PC-9 (cell line): ENCODE data around the gene PLCL2. TPM values are rescaled to one million over a fixed set of nuclear protein-coding genes. Genes with fewer than 3 reads are reported as not detected.
"Not testable (repeated sequence)": the region's sequence is repeated elsewhere in the genome, so short reads cannot be mapped to it uniquely, and the experiment has no call there.

Experiments
- BruUV-seq: library from RNA; stranded (reverse); fragments of 400-500 nt; replicated peaks from 2 replicates; lab custom pipeline; 2021; lab: Mats Ljungman, UMichigan
- CTCF ChIA-PET: fragments of 300-600 bp; sonication (Branson Sonifier 250); formaldehyde crosslinking; loops from one replicate; lab custom pipeline; 2022; ENCODE audit warnings: antibody characterized with exemption; lab: Charles Lee
- POLR2A ChIA-PET: fragments of 300-600 bp; sonication (Branson Sonifier 250); formaldehyde crosslinking; loops from one replicate; lab custom pipeline; 2022; ENCODE audit warnings: antibody characterized with exemption; ENCODE audit not compliant: unreplicated experiment; lab: Charles Lee
- DNase-seq, 2 experiments: peaks; one replicate each; pipeline versions ENCODE4 v3.0.0 to v3.0.0-alpha.2; 2015 to 2022; ENCODE audit warnings: mixed read lengths in 1 of 2
- H2AFZ ChIP-seq: fragments of 200-600 bp; sonication (generic); 2 replicates; pipeline ENCODE4 v1.8.1; 2017; ENCODE audit warnings: antibody characterized with exemption
- H3F3A ChIP-seq: fragments of 200-600 bp; sonication (generic); 2 replicates; pipeline ENCODE4 v1.8.1; 2017; ENCODE audit warnings: antibody characterized with exemption, mild to moderate bottlenecking, low read depth; ENCODE audit not compliant: insufficient read depth
- H3K27ac ChIP-seq: fragments of 200-600 bp; sonication (generic); 2 replicates; pipeline ENCODE4 v1.6.1; 2016; ENCODE audit warnings: mixed run types
- H3K27me3 ChIP-seq: fragments of 200-600 bp; sonication (generic); 2 replicates; pipeline ENCODE4 v1.6.1; 2016; ENCODE audit warnings: low read depth, mixed run types; ENCODE audit not compliant: insufficient read depth
- H3K36me3 ChIP-seq: fragments of 200-600 bp; sonication (generic); 2 replicates; pipeline ENCODE4 v1.6.1; 2016; ENCODE audit warnings: low read depth, mixed run types
- H3K4me1 ChIP-seq: fragments of 200-600 bp; sonication (generic); replicated peaks from 2 replicates; pipeline ENCODE4 v1.6.1; 2016; ENCODE audit warnings: mixed run types; ENCODE audit not compliant: insufficient read depth
- H3K4me2 ChIP-seq: fragments of 200-600 bp; sonication (generic); 2 replicates; pipeline ENCODE4 v1.6.1; 2017; ENCODE audit warnings: mixed run types
- H3K4me3 ChIP-seq: fragments of 200-600 bp; sonication (generic); 2 replicates; pipeline ENCODE4 v1.6.1; 2016; ENCODE audit warnings: mixed run types
- H3K79me2 ChIP-seq: fragments of 200-600 bp; sonication (generic); 2 replicates; pipeline ENCODE4 v1.6.1; 2017; ENCODE audit warnings: low read depth, mixed run types
- H3K9me2 ChIP-seq: fragments of 200-600 bp; sonication (generic); 2 replicates; pipeline ENCODE4 v1.8.1; 2017; ENCODE audit warnings: mild to moderate bottlenecking; ENCODE audit not compliant: insufficient read depth
- H3K9me3 ChIP-seq: fragments of 200-600 bp; sonication (generic); 2 replicates; pipeline ENCODE4 v1.8.1; 2016; ENCODE audit warnings: low read depth; ENCODE audit not compliant: insufficient read depth
- H4K20me1 ChIP-seq: fragments of 200-600 bp; sonication (generic); 2 replicates; pipeline ENCODE4 v1.8.1; 2017; ENCODE audit not compliant: insufficient read depth
- EZH2 ChIP-seq: fragments of 200-600 bp; sonication (generic); IDR thresholded peaks from 2 replicates; pipeline ENCODE4 v1.8.0; 2017; ENCODE audit warnings: antibody characterized with exemption, low read depth
- intact Hi-C: fragments of 100-400 bp; cut with micrococcal nuclease; formaldehyde crosslinking; loops from one replicate; pipeline ENCODE4 v1.10.0; 2022; ENCODE audit not compliant: unreplicated experiment
- total RNA-seq: library from RNA; stranded (reverse); gene quantifications from 2 replicates; pipeline ENCODE4 v1.2.3, GENCODE V29; 2021
- TF ChIP-seq, protein P1 (sequence below): fragments of 200-600 bp; sonication (generic); conservative IDR thresholded peaks from 2 replicates; pipeline ENCODE4 v1.6.1; 2017; ENCODE audit warnings: mixed run types, antibody characterized with exemption, mild to moderate bottlenecking, moderate library complexity

The PLCL2 gene
- total RNA-seq, 1 experiment from 2014 or later = 4.6 TPM

DNA sequence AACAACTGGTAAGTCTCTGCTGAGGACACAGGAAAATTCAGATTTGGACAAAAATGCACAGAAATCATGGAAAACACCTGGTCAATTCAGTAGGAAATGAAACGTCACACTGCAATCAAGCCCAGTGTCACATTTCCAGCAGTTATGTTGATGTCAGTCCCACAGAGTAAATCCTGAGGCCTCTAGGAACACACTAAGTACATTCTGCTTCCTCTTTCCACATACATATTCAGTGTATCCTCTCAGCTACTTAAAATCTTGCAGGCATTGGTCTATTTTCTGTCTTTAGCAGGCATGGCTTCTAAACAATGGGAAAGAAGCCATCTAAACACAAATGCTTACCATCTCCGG lies 207.8 kb downstream of the PLCL2 start:
- Histone ChIP-seq H2AFZ (no peak overlapping the region), H3K36me3 (no peaks in the 10 kb centered on the region), H3K9me3 (no peaks in the 10 kb centered on the region), H3F3A (no peaks in the 10 kb centered on the region), H3K4me3 (no peak overlapping the region), H3K79me2 (no peaks in the 10 kb centered on the region), H3K9me2 (no peaks in the 10 kb centered on the region; the same call in 1 of the 2 replicates), H3K27me3 (no peaks in the 10 kb centered on the region), H4K20me1 (no peaks in the 10 kb centered on the region), H3K27ac (no peak overlapping the region), H3K4me2 (no peak overlapping the region), H3K4me1 (no peaks in the 10 kb centered on the region)
- CTCF ChIA-PET = no interaction called here
- DNase-seq = no peak
- POLR2A ChIA-PET = no interaction called here
- TF ChIP-seq, protein P1, sequence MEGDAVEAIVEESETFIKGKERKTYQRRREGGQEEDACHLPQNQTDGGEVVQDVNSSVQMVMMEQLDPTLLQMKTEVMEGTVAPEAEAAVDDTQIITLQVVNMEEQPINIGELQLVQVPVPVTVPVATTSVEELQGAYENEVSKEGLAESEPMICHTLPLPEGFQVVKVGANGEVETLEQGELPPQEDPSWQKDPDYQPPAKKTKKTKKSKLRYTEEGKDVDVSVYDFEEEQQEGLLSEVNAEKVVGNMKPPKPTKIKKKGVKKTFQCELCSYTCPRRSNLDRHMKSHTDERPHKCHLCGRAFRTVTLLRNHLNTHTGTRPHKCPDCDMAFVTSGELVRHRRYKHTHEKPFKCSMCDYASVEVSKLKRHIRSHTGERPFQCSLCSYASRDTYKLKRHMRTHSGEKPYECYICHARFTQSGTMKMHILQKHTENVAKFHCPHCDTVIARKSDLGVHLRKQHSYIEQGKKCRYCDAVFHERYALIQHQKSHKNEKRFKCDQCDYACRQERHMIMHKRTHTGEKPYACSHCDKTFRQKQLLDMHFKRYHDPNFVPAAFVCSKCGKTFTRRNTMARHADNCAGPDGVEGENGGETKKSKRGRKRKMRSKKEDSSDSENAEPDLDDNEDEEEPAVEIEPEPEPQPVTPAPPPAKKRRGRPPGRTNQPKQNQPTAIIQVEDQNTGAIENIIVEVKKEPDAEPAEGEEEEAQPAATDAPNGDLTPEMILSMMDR = no peak
- no peak for TF ChIP-seq EZH2
- BruUV-seq = no TSS peak
- intact Hi-C loops = no loop called here

DNA sequence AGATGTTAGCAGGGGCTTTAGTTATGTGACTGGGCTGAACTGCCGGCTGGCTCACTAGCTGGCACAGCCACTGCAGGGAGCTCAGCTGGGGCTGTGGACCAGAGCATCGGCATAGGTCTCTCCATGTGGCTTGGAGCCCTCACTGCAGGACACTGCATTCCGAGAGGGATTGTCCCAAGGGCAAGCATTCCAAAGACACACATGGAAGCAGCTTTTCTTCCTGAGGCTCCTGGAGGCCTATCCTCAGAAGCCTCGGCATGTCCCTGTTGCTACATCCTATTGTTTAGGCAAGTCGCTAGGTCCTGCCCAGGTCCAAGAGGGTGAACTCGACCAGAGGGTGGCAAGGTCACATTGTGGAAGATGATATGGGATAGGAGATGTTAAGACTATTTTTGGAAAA lies 209.8 kb downstream of the PLCL2 start:
- H3K27me3 ChIP-seq = no peaks in the 10 kb centered on the region
- H4K20me1 ChIP-seq = no peaks in the 10 kb centered on the region
- ChIA-PET POLR2A (no interaction called here), CTCF (no interaction called here)
- no peaks in the 10 kb centered on the region for H3K36me3 ChIP-seq
- H3K4me1 ChIP-seq = no peaks in the 10 kb centered on the region
- no peak overlapping the region for H3K4me3 ChIP-seq
- no peaks in the 10 kb centered on the region for H3K79me2 ChIP-seq
- no peak for DNase-seq
- H2AFZ ChIP-seq = no peak overlapping the region
- no peak overlapping the region for H3K27ac ChIP-seq
- H3F3A ChIP-seq = no peaks in the 10 kb centered on the region
- BruUV-seq = no TSS peak
- intact Hi-C loops = no loop called here
- H3K4me2 ChIP-seq = no peak overlapping the region
- H3K9me3 ChIP-seq = no peaks in the 10 kb centered on the region
- TF ChIP-seq, protein P1 = no peak
- no peak for TF ChIP-seq EZH2
- no peaks in the 10 kb centered on the region for H3K9me2 ChIP-seq

- Histone ChIP-seq H3K4me3 (no peak overlapping the region), H3K27ac (no peak overlapping the region), H3K9me2 (no peaks in the 10 kb centered on the region), H3K9me3 (no peaks in the 10 kb centered on the region), H2AFZ (no peak overlapping the region), H3K79me2 (no peaks in the 10 kb centered on the region), H3K4me2 (no peak overlapping the region), H3K4me1 (no peaks in the 10 kb centered on the region), H4K20me1 (no peaks in the 10 kb centered on the region), H3K36me3 (no peaks in the 10 kb centered on the region), H3K27me3 (no peaks in the 10 kb centered on the region), H3F3A (no peaks in the 10 kb centered on the region)
- no TSS peak for BruUV-seq
- DNase-seq = no peak
- intact Hi-C loops = no loop called here
- TF ChIP-seq, protein P1 = no peak
- no peak for TF ChIP-seq EZH2
- ChIA-PET CTCF (no interaction called here), POLR2A (interaction anchor here (0.6 kb wide), 1 partner anchor 497 kb away, joined by 3 read pairs; no protein-coding TSS in a partner anchor)
Measured at GRCh38 chr3:17103579-17103978, 218.8 kb downstream of the PLCL2 start.

GRCh38 chr3:17106801-17107200 lies 222.0 kb downstream of the PLCL2 start:
- DNase-seq, H3K4me2 ChIP-seq, H4K20me1 ChIP-seq, H3K36me3 ChIP-seq, H3K27me3 ChIP-seq, intact Hi-C loops, H3F3A ChIP-seq, POLR2A ChIA-PET, H2AFZ ChIP-seq, H3K9me3 ChIP-seq, H3K4me1 ChIP-seq, BruUV-seq, H3K9me2 ChIP-seq, H3K4me3 ChIP-seq, H3K79me2 ChIP-seq, H3K27ac ChIP-seq, CTCF ChIA-PET: not testable (repeated sequence)
